ENCODE results near the gene APBB1IP.

Gene APBB1IP

DNA sequence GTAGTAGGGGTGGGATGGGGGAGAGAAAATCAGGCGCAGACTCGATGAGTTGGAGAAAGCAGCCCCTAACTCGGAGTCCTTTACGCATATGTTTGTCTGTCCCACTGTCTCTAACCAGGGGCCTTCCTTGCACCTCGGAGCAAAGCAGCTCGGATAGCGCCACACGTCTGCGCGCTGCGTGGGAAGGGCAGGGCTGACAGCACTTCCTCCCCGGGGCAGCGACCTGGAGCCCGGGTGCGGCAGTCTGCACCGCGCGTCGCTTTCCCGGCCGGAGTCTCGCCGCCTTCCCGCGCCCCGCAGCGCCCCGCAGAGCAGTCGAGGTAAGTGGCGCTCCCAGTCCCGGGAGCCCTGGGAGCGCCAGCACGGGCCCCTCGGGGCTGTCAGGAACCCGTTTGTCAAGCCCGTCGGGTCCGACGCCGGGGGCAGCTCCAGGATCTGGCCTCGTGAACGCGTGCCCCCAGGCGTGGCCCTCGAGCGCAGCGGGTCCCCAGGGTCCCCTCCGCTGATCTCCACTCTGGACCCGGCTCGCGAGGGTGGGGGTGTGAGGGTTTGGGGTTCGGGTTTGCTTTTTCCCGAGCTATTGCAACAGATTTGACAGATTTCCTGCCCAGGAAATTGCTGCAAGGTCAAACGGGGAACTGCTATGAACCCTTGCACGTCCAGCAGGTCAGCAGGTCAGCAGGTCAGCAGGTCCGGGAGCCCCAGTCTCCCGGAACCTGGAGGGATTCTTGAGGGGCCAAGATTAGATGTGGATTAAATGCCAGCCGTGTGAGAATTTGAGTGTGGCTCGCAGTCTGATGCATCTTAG is 597 bp downstream of the APBB1IP start:
- no peak for TF ChIP-seq POLR2AphosphoS5 (IDR thresholded peaks at IDR 0.05; ENCODE audit: borderline replicate concordance, low read depth, low read length)
- H3K9me3 ChIP-seq (ENCODE audit: low read depth, low read length), result no peaks in the 10 kb centered on the region
- no peak overlapping the region for H3K9ac ChIP-seq (ENCODE audit: insufficient read length)
- H3K36me3 ChIP-seq (ENCODE audit: insufficient read depth, low read length), result no peaks in the 10 kb centered on the region
- no peak overlapping the region for H3K4me3 ChIP-seq
- H3K27ac ChIP-seq, result no peak overlapping the region
- DNase-seq (ENCODE audit: low read depth, low spot score), result no peak

- Histone ChIP-seq H3K9me3 (ENCODE audit: low read depth, low read length) (no peaks in the 10 kb centered on the region), H3K4me3 (no peak overlapping the region), H3K9ac (ENCODE audit: insufficient read length) (no peak overlapping the region), H3K27ac (no peak overlapping the region), H3K36me3 (ENCODE audit: insufficient read depth, low read length) (no peaks in the 10 kb centered on the region)
- no peak for DNase-seq (ENCODE audit: low read depth, low spot score)
- no peak for TF ChIP-seq FOXP2 (optimal IDR thresholded peaks at IDR 0.05; ENCODE audit: control extremely low read depth, extremely low read length, insufficient read depth)
- no peak for TF ChIP-seq EZH2 (IDR thresholded peaks at IDR 0.05)
- TF ChIP-seq POLR2AphosphoS5 (IDR thresholded peaks at IDR 0.05; ENCODE audit: borderline replicate concordance, low read depth, low read length), result no peak
Measured at GRCh38 chr10:26439406-26440087, 1.4 kb downstream of the APBB1IP start.

DNA sequence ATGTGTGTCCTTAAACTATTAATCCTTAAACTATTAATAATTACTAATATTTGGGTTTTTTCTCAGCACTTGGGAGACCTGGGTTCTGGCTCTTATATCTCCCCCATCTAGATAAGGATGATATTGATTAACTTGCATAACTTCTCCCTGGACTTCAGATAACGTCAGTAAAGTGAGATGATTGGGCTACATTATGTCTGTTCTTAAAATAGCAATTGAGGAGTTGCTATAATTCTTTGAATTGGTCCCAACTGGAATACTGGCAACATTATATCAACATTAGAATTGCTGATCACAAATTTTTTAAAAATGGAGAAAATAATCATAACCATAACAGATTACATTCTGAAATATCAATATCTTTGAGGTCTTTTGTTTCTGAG is 1.9 kb downstream of the APBB1IP start:
- H3K9me3 ChIP-seq (ENCODE audit: low read depth, low read length), result no peaks in the 10 kb centered on the region
- no peak overlapping the region for H3K4me3 ChIP-seq
- no peaks in the 10 kb centered on the region for H3K36me3 ChIP-seq (ENCODE audit: insufficient read depth, low read length)
- H3K27ac ChIP-seq, result no peak overlapping the region
- TF ChIP-seq FOXP2 (optimal IDR thresholded peaks at IDR 0.05; ENCODE audit: control extremely low read depth, extremely low read length, insufficient read depth) (no peak), POLR2AphosphoS5 (IDR thresholded peaks at IDR 0.05; ENCODE audit: borderline replicate concordance, low read depth, low read length) (no peak), EZH2 (IDR thresholded peaks at IDR 0.05) (no peak)
- H3K9ac ChIP-seq (ENCODE audit: insufficient read length), result no peak overlapping the region
- no peak for DNase-seq (ENCODE audit: low read depth, low spot score)

GRCh38 chr10:26441491-26442214 is 3.5 kb downstream of the APBB1IP start:
- Histone ChIP-seq H3K27ac (no peak overlapping the region), H3K36me3 (ENCODE audit: insufficient read depth, low read length) (no peaks in the 10 kb centered on the region), H3K9ac (ENCODE audit: insufficient read length) (no peak overlapping the region), H3K9me3 (ENCODE audit: low read depth, low read length) (no peaks in the 10 kb centered on the region), H3K4me3 (no peak overlapping the region)
- TF ChIP-seq EZH2 (IDR thresholded peaks at IDR 0.05), result no peak
- TF ChIP-seq FOXP2 (optimal IDR thresholded peaks at IDR 0.05; ENCODE audit: control extremely low read depth, extremely low read length, insufficient read depth), result no peak
- no peak for TF ChIP-seq POLR2AphosphoS5 (IDR thresholded peaks at IDR 0.05; ENCODE audit: borderline replicate concordance, low read depth, low read length)
- DNase-seq (ENCODE audit: low read depth, low spot score), result no peak

DNA sequence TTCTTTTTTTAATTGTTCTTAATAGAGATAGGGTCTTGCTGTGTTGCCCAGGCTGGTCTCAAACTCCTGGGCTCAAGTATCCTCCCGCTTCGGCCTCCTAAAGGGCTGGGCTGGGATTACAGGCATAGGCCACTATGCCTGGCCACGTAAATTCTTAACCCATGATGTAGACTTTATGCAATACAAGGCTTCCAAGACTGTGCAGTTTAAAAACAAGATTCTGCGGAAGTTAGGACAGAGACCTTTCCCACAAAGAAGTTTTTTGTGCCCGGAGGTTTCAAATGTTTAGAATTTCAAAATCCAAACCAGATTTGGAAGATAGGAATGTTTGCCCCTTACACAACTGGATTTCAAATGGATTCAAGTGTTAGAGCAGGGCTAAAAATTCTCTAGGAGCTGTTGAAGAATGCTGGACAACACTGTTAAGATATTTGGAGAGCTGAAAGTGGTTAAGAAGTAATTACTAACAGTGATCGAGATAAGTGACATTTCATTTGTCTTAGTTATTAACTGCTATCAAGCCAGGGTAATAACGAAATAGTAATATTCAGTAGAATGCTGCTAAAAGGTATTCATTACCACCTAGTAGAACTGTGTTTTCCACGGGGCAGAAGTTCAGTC is 7.4 kb downstream of the APBB1IP start:
- H3K4me3 ChIP-seq, result no peak overlapping the region
- DNase-seq (ENCODE audit: low read depth, low spot score), result no peak
- TF ChIP-seq POLR2AphosphoS5 (IDR thresholded peaks at IDR 0.05; ENCODE audit: borderline replicate concordance, low read depth, low read length) (no peak), EZH2 (IDR thresholded peaks at IDR 0.05) (no peak), FOXP2 (optimal IDR thresholded peaks at IDR 0.05; ENCODE audit: control extremely low read depth, extremely low read length, insufficient read depth) (no peak)
- H3K9me3 ChIP-seq (ENCODE audit: low read depth, low read length), result no peaks in the 10 kb centered on the region
- H3K36me3 ChIP-seq (ENCODE audit: insufficient read depth, low read length), result no peaks in the 10 kb centered on the region
- no peak overlapping the region for H3K9ac ChIP-seq (ENCODE audit: insufficient read length)
- H3K27ac ChIP-seq, result no peak overlapping the region

GRCh38 chr10:26446258-26446657 is 8.1 kb downstream of the APBB1IP start:
- Histone ChIP-seq H3K4me3 (no peak overlapping the region), H3K27ac (no peak overlapping the region)
- TF ChIP-seq EZH2 (IDR thresholded peaks at IDR 0.05) (no peak), FOXP2 (optimal IDR thresholded peaks at IDR 0.05; ENCODE audit: control extremely low read depth, extremely low read length, insufficient read depth) (no peak)

GRCh38 chr10:26448292-26448691 is 10.2 kb downstream of the APBB1IP start:
- Histone ChIP-seq H3K9me3 (ENCODE audit: low read depth, low read length) (no peaks in the 10 kb centered on the region), H3K9ac (ENCODE audit: insufficient read length) (no peak overlapping the region), H3K4me3 (no peak overlapping the region), H3K27ac (no peak overlapping the region), H3K36me3 (ENCODE audit: insufficient read depth, low read length) (no peaks in the 10 kb centered on the region)
- no peak for TF ChIP-seq EZH2 (IDR thresholded peaks at IDR 0.05)
- TF ChIP-seq FOXP2 (optimal IDR thresholded peaks at IDR 0.05; ENCODE audit: control extremely low read depth, extremely low read length, insufficient read depth), result no peak
- TF ChIP-seq POLR2AphosphoS5 (IDR thresholded peaks at IDR 0.05; ENCODE audit: borderline replicate concordance, low read depth, low read length), result no peak
- DNase-seq (ENCODE audit: low read depth, low spot score), result no peak

More at GRCh38 chr10:26446258-26446657, 8.1 kb downstream of the APBB1IP start:
- H3K36me3 ChIP-seq (ENCODE audit: insufficient read depth, low read length), result no peaks in the 10 kb centered on the region
- no peak overlapping the region for H3K9ac ChIP-seq (ENCODE audit: insufficient read length)
- DNase-seq (ENCODE audit: low read depth, low spot score), result no peak
- no peaks in the 10 kb centered on the region for H3K9me3 ChIP-seq (ENCODE audit: low read depth, low read length)

Measured in SK-N-MC (cell line).